MCF 10A (cell line): ENCODE data around the gene IQUB. TPM values are rescaled to one million over a fixed set of nuclear protein-coding genes. Genes with fewer than 3 reads are reported as not detected.

ENCODE experiments used
- BruUV-seq: library from RNA; stranded (reverse); fragments of 400-500 nt; replicated peaks from 2 replicates; lab custom pipeline; 2021; lab: Mats Ljungman, UMichigan
- CTCF ChIA-PET: fragments of 300-600 bp; sonication (Branson Sonifier 250); formaldehyde crosslinking; extraction: SDS; loops from one replicate; lab custom pipeline; 2021; ENCODE audit warnings: antibody characterized with exemption, inconsistent platforms; lab: Yijun Ruan, JAX
- POLR2A ChIA-PET: fragments of 300-600, 350-650 bp; sonication (Branson Sonifier 250); formaldehyde crosslinking; extraction: SDS; loops from one replicate; lab custom pipeline; 2020; ENCODE audit warnings: antibody characterized with exemption, inconsistent platforms; lab: Yijun Ruan, JAX
- DNase-seq: peaks from one replicate; pipeline ENCODE4 v3.0.0-alpha.2; 2018; ENCODE audit not compliant: unreplicated experiment
- H3K27ac Mint-ChIP-seq: one replicate; pipeline ENCODE4 v1.8.0; 2022; ENCODE audit warnings: mild to moderate bottlenecking, low read depth, mixed read lengths; ENCODE audit not compliant: unreplicated experiment
- H3K27me3 Mint-ChIP-seq: one replicate; pipeline ENCODE4 v1.8.0; 2022; ENCODE audit warnings: mixed read lengths; ENCODE audit not compliant: insufficient read depth, unreplicated experiment
- H3K36me3 Mint-ChIP-seq: one replicate; pipeline ENCODE4 v1.8.0; 2022; ENCODE audit warnings: mild to moderate bottlenecking, moderate library complexity, mixed read lengths; ENCODE audit not compliant: insufficient read depth, unreplicated experiment
- H3K4me1 Mint-ChIP-seq: one replicate; pipeline ENCODE4 v1.8.0; 2022; ENCODE audit warnings: mixed read lengths; ENCODE audit not compliant: insufficient read depth, unreplicated experiment
- H3K4me3 Mint-ChIP-seq: one replicate; pipeline ENCODE4 v1.8.0; 2022; ENCODE audit warnings: mild to moderate bottlenecking, moderate library complexity, mixed read lengths; ENCODE audit not compliant: unreplicated experiment
- H3K9me3 Mint-ChIP-seq: one replicate; pipeline ENCODE4 v1.8.0; 2022; ENCODE audit warnings: mixed read lengths; ENCODE audit not compliant: unreplicated experiment
- CTCF ChIP-seq: fragments of 200-600 bp; IDR thresholded peaks from one replicate; pipeline ENCODE4 v1.8.0; 2022; ENCODE audit warnings: antibody characterized with exemption, mild to moderate bottlenecking; ENCODE audit not compliant: unreplicated experiment
- intact Hi-C: fragments of 100-400 bp; cut with micrococcal nuclease; formaldehyde crosslinking; loops from 2 replicates; pipeline ENCODE4 v1.14.1; 2022
- total RNA-seq: library from RNA; stranded (reverse); gene quantifications from 2 replicates; pipeline ENCODE4 v1.2.3, GENCODE V29; 2022

The IQUB gene
- total RNA-seq, 1 experiment from 2014 or later = 0.16 TPM

GRCh38 chr7:123431075-123431614, 103.2 kb downstream of the IQUB start:
- TF ChIP-seq CTCF = no peak
- Mint-ChIP-seq H3K27me3 (no peaks in the 10 kb centered on the region), H3K9me3 (no peaks in the 10 kb centered on the region), H3K36me3 (no peaks in the 10 kb centered on the region), H3K27ac (no peak overlapping the region), H3K4me3 (no peak overlapping the region), H3K4me1 (no peaks in the 10 kb centered on the region)
- ChIA-PET POLR2A (no interaction called here), CTCF (interaction anchor here (0.7 to 1.1 kb wide), 2 partner anchors 64 to 336 kb away, joined by 3 to 4 read pairs; no protein-coding TSS in a partner anchor)
- intact Hi-C loops = no loop called here
- no peak for DNase-seq
- BruUV-seq = no TSS peak

GRCh38 chr7:123425246-123425645, 109.1 kb downstream of the IQUB start:
- no peak for TF ChIP-seq CTCF
- H3K27me3 Mint-ChIP-seq = no peaks in the 10 kb centered on the region
- DNase-seq = no peak
- H3K36me3 Mint-ChIP-seq = no peaks in the 10 kb centered on the region
- peaks cover 10% of the 10 kb centered on the region for H3K9me3 Mint-ChIP-seq
- H3K27ac Mint-ChIP-seq = no peak overlapping the region
- no peaks in the 10 kb centered on the region for H3K4me1 Mint-ChIP-seq
- intact Hi-C loops = no loop called here
- no peak overlapping the region for H3K4me3 Mint-ChIP-seq
- ChIA-PET POLR2A (interaction anchor here (1.3 kb wide), 1 partner anchor 15 kb away, joined by 3 read pairs; no protein-coding TSS in a partner anchor), CTCF (no interaction called here)
- no TSS peak for BruUV-seq

GRCh38 chr7:123424463-123424862, 109.9 kb downstream of the IQUB start:
- POLR2A ChIA-PET = interaction anchor here (0.6 to 1.3 kb wide), 2 partner anchors 14 to 49 kb away, joined by 3 read pairs; no protein-coding TSS in a partner anchor
- Mint-ChIP-seq H3K4me1 (no peaks in the 10 kb centered on the region), H3K27ac (no peak overlapping the region), H3K36me3 (no peaks in the 10 kb centered on the region), H3K27me3 (no peaks in the 10 kb centered on the region), H3K4me3 (no peak overlapping the region), H3K9me3 (peaks cover 10% of the 10 kb centered on the region)
- intact Hi-C loops = no loop called here
- CTCF ChIA-PET = no interaction called here
- no peak for DNase-seq
- BruUV-seq = no TSS peak
- no peak for TF ChIP-seq CTCF

GRCh38 chr7:123423622-123424021, 110.8 kb downstream of the IQUB start:
- Mint-ChIP-seq H3K4me3 (no peak overlapping the region), H3K9me3 (peaks cover 10% of the 10 kb centered on the region), H3K36me3 (no peaks in the 10 kb centered on the region), H3K27me3 (no peaks in the 10 kb centered on the region), H3K27ac (no peak overlapping the region), H3K4me1 (no peaks in the 10 kb centered on the region)
- ChIA-PET CTCF (interaction anchor here (0.7 kb wide), 1 partner anchor 619 kb away, joined by 3 read pairs; no protein-coding TSS in a partner anchor), POLR2A (no interaction called here)
- intact Hi-C loops = no loop called here
- no peak for DNase-seq
- no TSS peak for BruUV-seq
- no peak for TF ChIP-seq CTCF
